Activated CD8-positive, alpha-beta memory T cell treated with anti-CD3 and anti-CD28 coated beads, Interleukin-2, amount 50 U/mL, for 24 hours (primary cell): ENCODE results near the gene TUBG2.
"Not testable (repeated sequence)": the region's sequence is repeated elsewhere in the genome, so short reads cannot be mapped to it uniquely, and the experiment has no call there.

Source experiments
- DNase-seq: peaks from one replicate; pipeline ENCODE4 v3.0.0-alpha.2; 2020; ENCODE audit errors: extremely low read depth

Gene TUBG2

DNA sequence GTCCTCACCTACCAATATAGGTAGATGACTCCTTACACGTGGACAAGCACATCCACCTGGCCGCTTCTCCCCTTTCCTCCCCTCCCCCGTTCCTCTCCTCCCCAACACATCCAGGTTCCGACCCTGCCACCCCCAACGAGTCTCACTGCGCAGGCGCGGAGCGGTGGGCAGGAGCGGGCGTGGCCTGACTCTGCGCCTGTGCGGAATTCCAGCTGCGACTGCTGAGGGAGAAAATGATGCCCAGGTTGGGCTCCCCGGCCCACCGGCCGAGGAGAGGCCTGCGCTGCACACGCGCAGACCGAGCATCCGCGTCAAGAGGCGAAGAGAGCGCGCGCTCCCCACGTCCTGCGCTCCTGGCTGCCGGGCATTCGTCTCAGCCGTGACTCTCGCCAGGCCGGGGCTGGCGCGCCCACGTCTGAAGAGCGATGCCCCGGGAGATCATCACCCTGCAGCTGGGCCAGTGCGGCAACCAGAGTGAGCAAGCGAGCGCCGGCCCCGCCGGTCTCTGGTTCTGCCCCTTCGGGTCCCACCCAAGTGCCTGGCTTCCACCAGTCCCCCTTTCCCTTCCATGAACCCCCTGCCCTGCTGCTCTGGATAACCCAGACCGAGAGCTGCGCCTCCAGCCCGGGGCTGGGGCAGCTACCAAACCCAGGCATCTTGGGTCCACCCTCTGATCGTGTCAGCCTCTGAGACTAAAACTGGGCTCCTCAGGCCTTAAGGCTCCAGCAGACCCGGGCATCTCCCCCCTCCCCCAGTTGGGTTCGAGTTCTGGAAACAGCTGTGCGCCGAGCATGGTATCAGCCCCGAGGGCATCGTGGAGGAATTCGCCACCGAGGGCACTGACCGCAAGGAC, at the start of gene TUBG2:
TUBG2 (plus strand) TSS at position 206 of the 853 bp plus-strand sequence; CDS start at position 426, 220 bp downstream.
- DNase-seq: peak; percentile 46

DNA sequence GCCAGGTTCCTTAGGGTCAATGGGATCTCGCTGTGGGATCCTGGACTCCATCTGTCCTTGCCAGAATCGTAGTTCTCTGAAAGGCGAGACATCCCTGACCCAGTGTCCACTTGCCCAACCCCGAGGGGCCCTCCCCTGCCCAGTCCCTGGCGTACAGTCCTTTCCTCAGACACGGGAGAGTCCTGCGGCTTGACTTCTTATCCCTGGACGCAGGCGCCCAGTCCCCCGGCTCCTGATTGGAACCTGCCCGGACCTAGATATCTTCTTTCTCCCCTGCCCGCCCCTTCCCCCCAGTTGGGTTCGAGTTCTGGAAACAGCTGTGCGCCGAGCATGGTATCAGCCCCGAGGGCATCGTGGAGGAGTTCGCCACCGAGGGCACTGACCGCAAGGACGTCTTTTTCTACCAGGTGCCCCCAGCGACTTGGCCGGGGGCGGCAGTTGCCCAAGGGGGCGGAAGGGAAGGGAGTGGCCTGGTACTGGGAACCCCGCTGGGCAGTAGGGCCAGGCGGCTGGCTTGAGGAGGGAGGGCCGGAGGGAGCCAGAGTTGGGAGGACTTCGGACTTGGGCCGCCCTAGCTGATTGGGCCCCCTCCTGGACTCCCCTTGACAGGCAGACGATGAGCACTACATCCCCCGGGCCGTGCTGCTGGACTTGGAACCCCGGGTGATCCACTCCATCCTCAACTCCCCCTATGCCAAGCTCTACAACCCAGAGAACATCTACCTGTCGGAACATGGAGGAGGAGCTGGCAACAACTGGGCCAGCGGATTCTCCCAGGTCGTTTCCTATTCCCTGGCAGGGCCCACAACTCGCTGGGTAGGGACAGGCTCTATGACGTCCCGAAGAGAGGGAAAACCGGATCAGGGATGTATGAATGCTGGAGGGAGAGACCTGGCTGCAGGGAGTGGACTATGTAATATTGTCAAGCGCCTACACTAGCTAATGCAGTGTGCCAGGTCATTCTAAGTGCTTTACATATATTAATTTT, 49.0 kb upstream of the TUBG2 start:
- not testable (repeated sequence) for DNase-seq

DNA sequence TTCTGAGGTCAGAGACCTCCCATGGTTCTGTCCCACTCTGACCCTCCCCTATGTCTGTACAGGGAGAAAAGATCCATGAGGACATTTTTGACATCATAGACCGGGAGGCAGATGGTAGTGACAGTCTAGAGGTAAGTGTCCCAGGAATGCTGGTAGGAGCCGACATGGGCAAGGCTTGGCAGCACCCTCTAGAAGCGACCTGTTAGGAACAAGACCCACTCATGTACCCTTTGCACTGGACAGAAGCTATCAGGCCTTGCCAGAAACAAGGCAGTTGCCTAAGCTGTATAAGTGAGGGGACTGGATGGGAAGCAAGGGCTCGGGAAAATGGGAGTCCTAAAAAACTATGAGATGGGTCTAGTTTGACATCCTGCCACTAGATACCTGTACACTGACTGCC, 47.1 kb upstream of the TUBG2 start:
- no peak for DNase-seq

DNA sequence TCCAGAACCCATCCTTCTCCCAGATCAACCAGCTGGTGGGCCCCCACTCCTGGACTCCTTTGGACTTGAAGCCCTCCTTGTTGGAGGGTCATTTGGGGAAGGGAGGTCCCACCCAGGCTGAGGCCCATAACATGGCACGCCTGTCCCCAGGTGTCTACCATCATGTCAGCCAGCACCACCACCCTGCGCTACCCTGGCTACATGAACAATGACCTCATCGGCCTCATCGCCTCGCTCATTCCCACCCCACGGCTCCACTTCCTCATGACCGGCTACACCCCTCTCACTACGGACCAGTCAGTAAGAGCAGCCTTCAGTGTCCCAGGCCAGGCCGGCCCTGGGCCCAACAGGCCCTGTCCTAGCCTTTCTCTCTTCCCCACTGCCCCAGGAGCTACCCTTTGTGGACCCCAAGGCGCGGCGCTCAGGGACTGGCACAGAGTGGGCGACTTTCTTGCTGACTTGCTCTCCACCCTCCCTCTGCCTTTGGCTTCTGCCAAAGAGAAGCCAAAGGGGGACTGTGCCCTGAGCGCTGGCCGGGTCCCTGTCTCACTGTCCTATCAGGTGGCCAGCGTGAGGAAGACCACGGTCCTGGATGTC, 45.3 kb upstream of the TUBG2 start:
- DNase-seq: no peak

DNA sequence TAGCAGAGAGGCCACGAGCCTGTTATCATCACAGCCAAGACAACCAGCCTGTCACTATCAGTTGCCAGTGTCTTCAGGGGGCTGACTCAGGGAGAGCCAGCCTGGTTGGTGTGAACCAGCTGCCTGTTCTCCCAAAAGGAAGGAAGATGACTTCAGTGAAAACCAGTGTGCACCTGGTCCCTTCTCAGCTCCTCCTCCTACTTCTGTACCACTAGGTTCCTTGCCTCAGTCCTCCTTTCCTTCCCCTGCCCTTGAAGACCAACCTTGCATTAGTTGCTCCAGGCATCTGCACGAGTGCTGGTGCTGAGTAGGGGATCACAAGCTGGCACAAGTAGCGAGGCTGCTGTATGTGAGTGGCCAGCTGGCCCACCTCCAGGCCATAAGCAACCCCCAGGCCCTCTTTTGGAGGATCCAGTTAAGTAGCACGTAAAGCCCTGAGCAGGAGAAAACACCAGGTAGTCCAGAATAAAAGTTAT, 41.1 kb upstream of the TUBG2 start:
- DNase-seq: no peak

DNA sequence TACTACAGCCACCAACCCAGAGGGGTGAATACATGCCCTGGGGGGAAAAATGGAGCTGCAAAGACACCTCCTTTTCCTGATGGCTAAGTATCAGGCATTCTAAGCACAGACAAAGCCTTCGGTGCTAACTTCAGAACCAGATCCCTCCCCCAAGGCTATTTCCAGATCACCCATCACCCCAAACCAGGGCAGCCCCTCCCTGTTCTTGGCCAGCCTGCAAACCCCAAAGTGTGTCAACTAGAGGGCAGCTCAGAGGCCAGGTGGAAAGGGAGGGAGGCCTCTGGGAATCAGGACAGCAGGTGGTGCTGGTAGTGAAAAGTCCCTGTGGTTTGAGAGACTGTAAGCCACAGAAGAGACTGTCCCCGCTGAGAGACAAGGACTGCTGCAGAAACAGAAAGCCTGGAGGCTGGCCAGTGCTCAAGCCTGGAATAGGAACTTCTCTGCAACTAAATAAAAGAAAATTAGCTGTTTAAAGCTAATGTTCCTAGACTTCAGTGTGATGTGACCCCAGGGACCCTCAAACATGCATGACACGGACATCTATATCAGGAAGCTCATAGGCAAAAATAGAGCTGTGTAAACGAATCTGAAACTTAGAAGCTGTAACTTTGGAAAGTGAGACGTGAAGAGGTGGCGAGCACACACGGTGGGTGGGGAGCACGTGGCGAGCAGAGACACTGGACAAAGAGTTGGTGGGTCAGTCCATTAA, 40.5 kb upstream of the TUBG2 start:
- DNase-seq: no peak

DNA sequence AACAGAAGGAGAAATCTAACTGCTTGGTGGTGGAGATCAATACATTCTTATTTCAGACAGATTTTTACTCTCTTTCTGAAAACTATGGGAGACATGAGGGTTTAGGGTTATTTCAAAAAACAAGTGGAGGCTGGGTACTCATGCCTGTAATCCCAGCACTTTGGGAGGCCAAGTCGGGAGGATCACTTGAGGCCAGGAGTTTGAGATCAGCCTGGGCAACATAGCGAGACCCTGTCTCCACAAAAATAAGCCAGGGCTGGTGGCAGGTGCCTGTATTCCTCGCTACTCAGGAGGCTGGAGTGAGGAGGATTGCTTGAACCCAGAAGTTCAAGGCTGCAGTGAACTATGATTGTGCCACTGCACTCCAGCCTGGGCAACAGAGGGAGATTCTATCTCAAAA, 37.1 kb upstream of the TUBG2 start:
- DNase-seq: not testable (repeated sequence)

DNA sequence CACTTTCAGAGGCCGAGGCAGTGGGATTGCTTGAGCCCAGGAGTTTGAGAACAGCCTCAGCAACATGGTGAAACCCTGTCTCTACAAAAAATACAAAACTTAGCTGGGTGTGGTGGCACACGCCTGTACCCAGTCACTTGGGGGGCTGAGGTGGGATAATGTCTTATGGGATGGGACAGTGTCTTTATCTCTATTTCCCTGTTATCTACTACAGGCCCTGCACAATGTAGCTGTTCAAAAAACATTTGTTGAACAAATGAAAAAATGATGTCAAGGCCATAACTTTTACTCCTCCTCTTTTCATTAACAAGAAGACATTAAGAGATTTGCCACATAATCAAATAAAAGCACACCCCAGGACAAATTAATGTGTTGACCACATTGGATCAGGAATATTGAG, 35.8 kb upstream of the TUBG2 start:
- no peak for DNase-seq

DNA sequence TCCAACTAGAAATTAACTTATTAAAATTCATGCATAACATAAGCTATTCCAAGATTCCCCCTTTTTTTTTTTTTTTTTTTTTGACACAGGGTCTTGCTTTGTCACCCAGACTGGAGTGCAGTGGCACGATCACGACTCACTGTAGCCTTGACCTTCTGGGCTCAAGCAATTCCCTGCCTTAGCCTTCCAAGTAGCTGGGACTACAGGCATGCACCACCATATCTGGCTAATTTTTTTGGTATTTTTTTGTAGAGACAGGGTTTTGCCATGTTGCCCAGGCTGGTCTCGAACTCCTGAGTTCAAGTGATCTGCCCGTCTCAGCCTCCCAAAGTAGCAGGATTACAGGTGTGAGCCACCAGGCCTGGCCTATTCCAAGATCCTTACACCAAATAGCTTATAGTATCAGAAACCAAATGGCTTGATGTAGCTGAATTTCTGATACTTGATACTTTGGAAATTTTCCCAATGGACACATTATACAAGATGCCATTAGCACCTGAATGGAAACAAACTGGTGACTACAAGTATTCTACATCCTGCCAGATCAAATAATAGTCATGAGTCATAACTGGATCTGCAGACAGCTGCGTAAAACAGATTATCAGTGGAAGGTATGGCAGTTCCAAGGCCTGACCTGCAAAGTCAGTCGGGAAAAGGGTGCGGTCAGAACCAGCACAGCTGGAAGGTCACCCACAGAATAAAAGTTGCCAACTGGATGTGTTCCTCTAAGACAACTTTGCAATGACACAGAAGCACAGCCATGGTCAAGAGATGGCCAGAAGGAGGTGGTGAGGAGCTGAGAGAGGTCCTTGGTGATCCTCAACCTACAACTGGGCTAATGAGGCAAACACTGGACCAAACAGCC, 35.1 kb upstream of the TUBG2 start:
- DNase-seq: no peak

DNA sequence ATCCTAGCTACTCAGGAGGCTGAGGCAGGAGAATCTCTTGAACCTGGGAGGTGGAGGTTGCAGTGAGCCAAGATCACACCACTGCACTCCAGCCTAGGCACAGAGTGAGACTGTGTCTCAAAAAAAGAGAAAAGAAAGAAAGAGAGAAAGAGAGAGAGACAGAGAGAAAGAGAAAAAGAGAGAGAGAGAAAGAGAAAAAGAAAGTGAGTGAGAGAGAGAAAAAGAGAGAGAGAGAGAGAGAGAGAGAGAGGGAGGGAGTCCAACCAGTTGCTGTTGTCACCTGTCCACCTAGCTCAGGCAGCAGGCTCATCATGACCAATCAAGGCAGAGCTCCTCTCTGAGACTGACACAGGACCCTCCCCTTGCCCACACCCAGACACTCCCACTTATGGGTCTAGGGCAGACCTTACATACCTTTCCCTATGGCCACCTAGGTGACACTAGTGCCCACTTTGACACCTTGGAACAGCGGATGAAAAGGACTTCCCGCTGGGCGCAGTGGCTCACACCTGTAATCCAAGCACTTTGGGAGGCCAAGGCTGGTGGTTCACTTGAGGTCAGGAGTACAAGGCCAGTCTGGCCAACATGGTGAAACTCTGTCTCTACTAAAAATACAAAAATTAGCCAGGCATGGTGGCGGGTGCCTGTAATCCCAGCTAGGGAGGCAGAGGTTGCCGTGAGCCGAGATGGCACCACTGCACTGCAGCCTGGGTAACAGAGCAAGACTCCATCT, 31.9 kb upstream of the TUBG2 start:
- not testable (repeated sequence) for DNase-seq

DNA sequence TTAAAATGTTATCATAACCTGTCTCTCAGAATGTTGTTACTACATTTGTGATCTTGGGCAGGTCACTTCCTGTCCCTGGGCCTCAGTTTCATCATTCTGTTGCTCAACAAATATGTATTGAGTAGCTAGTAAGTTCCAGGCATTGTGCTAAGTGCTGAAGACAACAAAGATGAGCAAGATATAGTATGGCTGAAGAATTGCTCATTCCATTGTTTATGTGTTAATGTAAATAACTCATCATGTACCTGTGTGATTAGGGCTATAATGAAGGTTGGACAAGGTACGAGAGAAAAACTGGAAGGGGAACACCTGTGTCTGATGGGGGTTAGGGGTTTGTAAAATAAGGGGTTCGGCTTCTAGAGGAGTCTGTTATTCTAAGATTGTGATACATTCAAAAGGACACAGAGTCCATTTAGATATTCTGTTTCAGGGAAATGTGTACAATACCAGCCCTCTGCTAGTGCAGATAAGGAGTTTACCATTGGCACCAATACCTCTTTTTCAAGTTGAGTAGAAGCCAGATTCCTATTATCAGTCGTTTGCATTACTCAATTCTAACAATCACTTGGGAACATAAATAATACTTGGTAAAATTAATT, 29.6 kb upstream of the TUBG2 start:
- no peak for DNase-seq

DNA sequence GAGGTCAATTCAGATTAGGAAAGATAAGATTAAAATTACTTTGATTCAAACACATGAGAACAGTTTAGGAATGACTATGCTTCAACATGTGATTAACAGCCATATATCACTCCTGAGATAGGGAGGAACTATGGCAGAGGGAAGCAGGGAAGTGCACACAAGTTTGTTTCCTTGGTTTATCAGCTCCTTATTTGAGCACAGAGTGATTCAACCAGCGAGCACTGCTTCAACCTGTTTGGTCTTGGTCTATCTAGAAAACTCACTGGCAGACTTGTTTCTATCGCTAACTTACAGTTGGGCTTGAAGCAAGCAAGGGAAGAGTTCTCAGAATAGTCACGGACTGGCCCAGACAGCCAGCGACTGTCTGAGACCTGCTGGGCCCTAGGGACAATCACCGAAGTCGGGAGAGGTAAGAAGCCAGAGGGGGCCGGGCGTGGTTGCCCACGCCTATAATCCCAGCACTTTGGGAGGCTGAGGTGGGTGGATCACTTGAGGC, 26.1 kb upstream of the TUBG2 start:
- no peak for DNase-seq

DNA sequence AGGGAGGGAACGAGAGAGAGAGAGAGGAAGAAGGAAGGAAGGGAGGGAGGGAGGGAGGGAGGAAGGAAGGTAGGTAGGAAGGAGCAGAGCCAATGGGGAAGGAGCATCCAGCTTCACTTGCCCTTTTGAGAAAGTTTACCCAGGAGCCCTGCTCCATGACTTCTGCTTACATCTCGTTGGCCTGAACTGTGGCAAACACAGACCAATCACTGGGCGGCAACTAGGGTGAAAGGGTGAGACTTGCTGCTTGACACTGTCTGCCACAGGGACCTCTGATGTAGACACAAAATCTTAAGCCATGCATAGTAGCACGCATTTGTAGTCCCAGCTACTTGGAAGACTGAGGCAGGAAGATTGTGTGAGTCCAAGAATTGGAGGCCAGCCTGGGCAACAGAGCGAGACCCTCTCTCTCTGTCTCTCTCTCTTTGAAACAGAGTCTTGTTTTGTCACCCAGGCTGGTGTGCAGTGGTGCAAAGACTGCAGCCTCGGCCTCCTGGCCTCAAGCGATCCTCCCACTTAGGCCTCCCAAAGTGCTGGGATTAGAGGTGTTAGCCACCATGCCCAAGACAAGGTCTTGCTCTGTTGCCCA, 19.5 kb upstream of the TUBG2 start:
- no peak for DNase-seq

DNA sequence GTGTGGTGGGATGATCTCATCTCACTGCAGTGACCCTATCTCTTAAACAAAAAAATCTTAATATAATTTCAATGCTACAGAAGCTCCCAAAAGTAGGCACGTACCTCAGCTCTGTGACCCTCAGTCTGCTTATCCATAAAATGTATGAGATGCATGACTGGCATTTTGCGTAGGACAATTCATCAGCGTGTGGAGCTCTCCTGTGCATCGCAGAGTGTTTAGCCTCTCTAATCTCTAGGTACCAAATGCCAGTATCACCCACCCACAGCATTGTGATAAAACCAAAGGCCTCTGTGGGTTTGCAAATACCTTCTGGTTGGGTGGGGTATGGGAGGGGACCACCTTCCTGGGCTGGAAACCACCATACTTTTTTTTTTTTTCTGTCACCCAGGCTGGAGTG, 19.0 kb upstream of the TUBG2 start:
- DNase-seq: no peak

DNA sequence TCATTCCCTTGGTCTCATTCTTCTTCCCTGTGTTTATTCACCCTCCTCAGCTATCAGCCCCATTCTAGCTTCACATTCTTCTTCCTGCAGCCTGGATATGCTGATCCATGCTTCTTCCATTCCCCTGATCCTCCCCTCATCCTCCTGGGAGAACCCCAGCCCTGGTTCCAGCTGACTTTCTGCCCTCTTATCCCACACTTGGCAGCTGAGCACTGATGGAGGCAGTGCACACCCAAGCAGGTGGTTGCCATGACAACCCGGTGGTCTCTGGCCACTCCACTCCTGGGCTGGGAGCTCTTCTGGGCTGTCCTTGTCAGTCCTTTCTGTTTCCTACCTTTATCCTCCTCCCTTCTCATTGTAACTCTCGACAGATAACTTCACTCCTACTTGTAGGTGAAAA, 16.7 kb upstream of the TUBG2 start:
- DNase-seq: no peak

DNA sequence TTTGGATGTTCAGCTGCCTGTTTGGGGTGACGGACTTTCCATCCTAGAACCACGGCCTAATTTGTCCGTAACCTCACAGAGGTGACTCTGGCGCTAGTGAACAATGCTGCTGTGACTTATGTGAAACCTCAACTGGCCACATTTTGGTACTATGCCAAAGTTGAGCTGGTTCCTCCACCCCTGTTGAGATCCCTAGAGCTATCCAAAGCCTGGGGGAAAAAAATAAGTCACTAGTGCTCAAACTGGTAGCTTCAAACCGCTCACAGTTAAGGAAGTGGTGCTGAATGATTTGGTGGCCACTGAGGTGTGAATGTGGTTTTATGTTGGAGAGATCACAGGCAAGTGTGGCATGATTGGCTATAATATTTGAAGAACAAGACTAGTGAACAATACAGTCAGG, 11.3 kb upstream of the TUBG2 start:
- no peak for DNase-seq

DNA sequence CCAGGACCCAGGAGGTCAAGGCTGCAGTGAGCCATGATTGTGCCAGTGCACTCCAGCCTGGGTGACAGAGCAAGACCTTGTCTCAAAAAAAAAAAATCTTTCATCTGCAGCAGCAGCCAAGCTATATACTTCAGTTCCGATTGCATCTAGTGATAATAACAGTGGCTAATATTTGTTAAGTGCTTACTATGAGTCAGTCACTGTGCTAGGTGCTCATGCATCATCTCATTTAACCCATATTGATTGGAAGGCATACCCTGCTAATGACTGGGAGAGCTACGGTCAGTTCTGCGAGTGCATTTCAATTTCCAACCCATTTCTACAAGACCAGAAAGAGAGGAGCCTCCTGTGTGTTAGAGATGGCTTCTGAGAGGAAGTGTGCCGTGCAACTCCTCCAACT, 7.7 kb upstream of the TUBG2 start:
- DNase-seq: no peak

DNA sequence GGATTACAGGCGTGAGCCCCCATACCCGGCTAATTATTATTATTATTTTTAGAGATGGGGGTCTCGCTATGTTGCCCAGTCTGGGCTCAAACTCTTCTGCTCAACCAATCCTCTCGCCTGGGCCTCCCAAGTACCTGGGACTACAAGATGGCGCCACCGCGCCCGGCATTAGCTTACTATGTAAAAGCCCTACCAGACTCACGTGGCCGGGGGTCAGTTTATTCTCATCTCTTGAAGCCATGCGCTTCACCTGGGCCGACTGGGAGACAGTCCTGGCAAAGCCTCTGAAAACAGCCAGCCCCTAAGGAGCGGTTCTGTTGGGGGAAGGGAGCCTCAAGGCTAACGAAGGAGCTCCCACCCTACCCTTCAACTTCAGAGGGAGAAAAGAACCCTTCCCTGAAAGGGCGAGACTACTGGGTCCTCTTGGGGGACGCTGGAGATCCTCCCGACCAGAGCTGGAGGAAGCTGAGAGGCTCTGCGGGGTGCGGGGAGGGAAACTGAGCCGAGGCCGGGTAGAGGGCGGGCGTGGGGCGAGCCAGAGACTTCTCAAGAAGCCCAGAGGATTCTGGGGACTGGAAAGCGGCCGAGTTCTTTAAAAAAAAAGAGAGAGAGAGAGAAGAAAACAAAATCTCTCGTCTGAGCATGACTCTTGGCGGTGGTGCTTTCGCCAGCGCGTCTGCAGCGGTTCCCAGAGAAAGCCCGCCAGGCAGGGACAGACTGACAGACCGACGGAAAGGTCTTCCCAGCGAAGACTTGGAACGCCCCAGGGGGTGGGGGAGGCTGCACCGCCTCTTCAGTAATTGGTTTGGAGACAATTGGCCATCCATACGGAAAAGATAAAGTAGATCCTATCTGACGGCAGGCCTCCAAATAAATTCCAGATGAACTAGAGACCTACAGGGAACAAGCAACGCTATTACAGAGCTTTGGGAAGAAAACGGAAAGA, 5.6 kb upstream of the TUBG2 start:
- DNase-seq: no peak
